SK-MEL-5 (cell line): ENCODE results near the gene TAPT1. TPM values are rescaled to one million over a fixed set of nuclear protein-coding genes. Genes with fewer than 3 reads are reported as not detected.

ENCODE experiments used
- small RNA-seq, 2 experiments: library from RNA; depleted of rRNA; stranded (forward); fragments of <200 nt; gene quantifications; one replicate each; pipeline ENCODE3, GENCODE V24; 2014
- total RNA-seq: library from RNA; depleted of rRNA; stranded (reverse); fragments of >200 nt; shearing (Covaris generic); gene quantifications from 2 replicates; pipeline ENCODE4 v1.2.3, GENCODE V29; 2014; rRNA removed

Gene TAPT1
- total RNA-seq, 1 experiment from 2014 or later, result 11.3 TPM

Small RNA genes lying within 50 kb of the gene (small RNA-seq; reads per million reads assigned to genes)
- 0 reads per million in 2 experiments for gene RPS21P4

Other genes starting within 250 kb of the TAPT1 start
- 3.1 and 4.1 TPM in 2 replicates for gene PROM1, start 142.4 kb downstream of the TAPT1 start, total RNA-seq